ENCODE results near the gene PLPPR1. TPM values are rescaled to one million over a fixed set of nuclear protein-coding genes. Genes with fewer than 3 reads are reported as not detected.

The PLPPR1 gene
- total RNA-seq, 1 experiment from 2014 or later = not detected

GRCh38 chr9:101148344-101148743 is 119.8 kb downstream of the PLPPR1 start:
- H3K27me3 Mint-ChIP-seq (ENCODE audit: unreplicated experiment) = peaks cover 26% of the 10 kb centered on the region
- no peak overlapping the region for H3K27ac Mint-ChIP-seq (ENCODE audit: unreplicated experiment)
- H3K9me3 Mint-ChIP-seq (ENCODE audit: low read depth, unreplicated experiment) = peaks cover 2% of the 10 kb centered on the region
- intact Hi-C loops (cut with micrococcal nuclease; ENCODE audit: unreplicated experiment) = no loop called here
- no TSS peak for BruUV-seq (replicated peaks)
- no peaks in the 10 kb centered on the region for H3K4me1 Mint-ChIP-seq (ENCODE audit: low read depth, unreplicated experiment)
- H3K36me3 Mint-ChIP-seq (ENCODE audit: insufficient read depth, unreplicated experiment) = no peaks in the 10 kb centered on the region
- DNase-seq = no peak
- no peak overlapping the region for H3K4me3 Mint-ChIP-seq (ENCODE audit: low read depth, unreplicated experiment)
- CTCF ChIA-PET = no interaction called here
- TF ChIP-seq, protein P1, sequence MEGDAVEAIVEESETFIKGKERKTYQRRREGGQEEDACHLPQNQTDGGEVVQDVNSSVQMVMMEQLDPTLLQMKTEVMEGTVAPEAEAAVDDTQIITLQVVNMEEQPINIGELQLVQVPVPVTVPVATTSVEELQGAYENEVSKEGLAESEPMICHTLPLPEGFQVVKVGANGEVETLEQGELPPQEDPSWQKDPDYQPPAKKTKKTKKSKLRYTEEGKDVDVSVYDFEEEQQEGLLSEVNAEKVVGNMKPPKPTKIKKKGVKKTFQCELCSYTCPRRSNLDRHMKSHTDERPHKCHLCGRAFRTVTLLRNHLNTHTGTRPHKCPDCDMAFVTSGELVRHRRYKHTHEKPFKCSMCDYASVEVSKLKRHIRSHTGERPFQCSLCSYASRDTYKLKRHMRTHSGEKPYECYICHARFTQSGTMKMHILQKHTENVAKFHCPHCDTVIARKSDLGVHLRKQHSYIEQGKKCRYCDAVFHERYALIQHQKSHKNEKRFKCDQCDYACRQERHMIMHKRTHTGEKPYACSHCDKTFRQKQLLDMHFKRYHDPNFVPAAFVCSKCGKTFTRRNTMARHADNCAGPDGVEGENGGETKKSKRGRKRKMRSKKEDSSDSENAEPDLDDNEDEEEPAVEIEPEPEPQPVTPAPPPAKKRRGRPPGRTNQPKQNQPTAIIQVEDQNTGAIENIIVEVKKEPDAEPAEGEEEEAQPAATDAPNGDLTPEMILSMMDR (IDR thresholded peaks at IDR 0.05; ENCODE audit: unreplicated experiment) = no peak

DNA sequence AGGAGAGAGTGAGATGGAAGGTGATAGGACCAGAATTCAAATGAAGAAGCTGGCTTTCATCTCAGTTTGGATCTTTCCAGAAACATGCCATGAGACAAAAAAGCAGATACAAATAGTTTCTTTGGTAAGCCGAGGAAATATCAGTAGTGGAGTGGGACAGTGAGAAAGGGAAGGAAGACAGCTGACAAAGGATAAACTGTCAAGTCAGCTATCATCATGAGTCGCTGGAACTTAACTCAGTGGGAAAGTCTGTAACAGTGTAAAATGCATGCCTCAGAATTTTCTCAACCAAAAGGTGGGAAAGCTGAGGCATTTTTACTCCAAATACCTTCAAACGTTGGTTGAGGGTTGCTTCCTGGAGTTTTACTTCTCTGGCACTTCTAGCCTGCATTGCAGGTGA is 129.8 kb downstream of the PLPPR1 start:
- no peaks in the 10 kb centered on the region for H3K9me3 Mint-ChIP-seq (ENCODE audit: low read depth, unreplicated experiment)
- intact Hi-C loops (cut with micrococcal nuclease; ENCODE audit: unreplicated experiment) = no loop called here
- no peak for DNase-seq
- H3K27me3 Mint-ChIP-seq (ENCODE audit: unreplicated experiment) = peaks cover 13% of the 10 kb centered on the region
- H3K4me1 Mint-ChIP-seq (ENCODE audit: low read depth, unreplicated experiment) = no peaks in the 10 kb centered on the region
- BruUV-seq (replicated peaks) = no TSS peak
- no peak overlapping the region for H3K4me3 Mint-ChIP-seq (ENCODE audit: low read depth, unreplicated experiment)
- no peak overlapping the region for H3K27ac Mint-ChIP-seq (ENCODE audit: unreplicated experiment)
- no peaks in the 10 kb centered on the region for H3K36me3 Mint-ChIP-seq (ENCODE audit: insufficient read depth, unreplicated experiment)
- CTCF ChIA-PET = no interaction called here
- TF ChIP-seq, protein P1 (IDR thresholded peaks at IDR 0.05; ENCODE audit: unreplicated experiment) = no peak

- DNase-seq = no peak
- Mint-ChIP-seq H3K9me3 (ENCODE audit: low read depth, unreplicated experiment) (no peaks in the 10 kb centered on the region), H3K4me3 (ENCODE audit: low read depth, unreplicated experiment) (no peak overlapping the region), H3K36me3 (ENCODE audit: insufficient read depth, unreplicated experiment) (no peaks in the 10 kb centered on the region), H3K27me3 (ENCODE audit: unreplicated experiment) (peaks cover 23% of the 10 kb centered on the region), H3K4me1 (ENCODE audit: low read depth, unreplicated experiment) (no peaks in the 10 kb centered on the region), H3K27ac (ENCODE audit: unreplicated experiment) (no peak overlapping the region)
- intact Hi-C loops (cut with micrococcal nuclease; ENCODE audit: unreplicated experiment) = no loop called here
- CTCF ChIA-PET = no interaction called here
- TF ChIP-seq, protein P1 (IDR thresholded peaks at IDR 0.05; ENCODE audit: unreplicated experiment) = no peak
- BruUV-seq (replicated peaks) = no TSS peak
Observed at GRCh38 chr9:101162231-101162630, 133.7 kb downstream of the PLPPR1 start.

DNA sequence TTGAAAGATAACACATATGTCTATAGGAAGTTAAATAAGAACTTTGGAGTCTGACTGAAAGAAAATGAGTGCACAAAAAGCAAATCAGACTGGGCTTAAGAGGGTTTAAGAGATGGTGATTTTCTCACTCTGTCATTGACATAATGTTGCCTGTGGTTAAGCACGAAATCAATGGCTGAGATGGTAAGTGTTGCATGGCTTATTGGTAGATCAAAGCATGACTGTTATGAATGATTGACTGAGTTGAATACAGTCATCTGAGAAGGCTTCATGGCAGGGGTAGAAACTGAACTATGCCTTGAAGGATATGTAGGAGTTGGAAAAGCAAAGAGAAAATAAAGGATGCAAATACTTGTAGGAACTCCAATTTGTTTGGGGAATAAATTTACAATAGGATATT is 136.6 kb downstream of the PLPPR1 start:
- no peak overlapping the region for H3K4me3 Mint-ChIP-seq (ENCODE audit: low read depth, unreplicated experiment)
- H3K36me3 Mint-ChIP-seq (ENCODE audit: insufficient read depth, unreplicated experiment) = no peaks in the 10 kb centered on the region
- BruUV-seq (replicated peaks) = no TSS peak
- no peak overlapping the region for H3K27ac Mint-ChIP-seq (ENCODE audit: unreplicated experiment)
- TF ChIP-seq, protein P1 (IDR thresholded peaks at IDR 0.05; ENCODE audit: unreplicated experiment) = no peak
- no peak for DNase-seq
- intact Hi-C loops (cut with micrococcal nuclease; ENCODE audit: unreplicated experiment) = no loop called here
- H3K27me3 Mint-ChIP-seq (ENCODE audit: unreplicated experiment) = peaks cover 21% of the 10 kb centered on the region
- H3K9me3 Mint-ChIP-seq (ENCODE audit: low read depth, unreplicated experiment) = no peaks in the 10 kb centered on the region
- CTCF ChIA-PET = no interaction called here
- no peaks in the 10 kb centered on the region for H3K4me1 Mint-ChIP-seq (ENCODE audit: low read depth, unreplicated experiment)
